ENCODE measurements around the gene NAT8L.

DNA sequence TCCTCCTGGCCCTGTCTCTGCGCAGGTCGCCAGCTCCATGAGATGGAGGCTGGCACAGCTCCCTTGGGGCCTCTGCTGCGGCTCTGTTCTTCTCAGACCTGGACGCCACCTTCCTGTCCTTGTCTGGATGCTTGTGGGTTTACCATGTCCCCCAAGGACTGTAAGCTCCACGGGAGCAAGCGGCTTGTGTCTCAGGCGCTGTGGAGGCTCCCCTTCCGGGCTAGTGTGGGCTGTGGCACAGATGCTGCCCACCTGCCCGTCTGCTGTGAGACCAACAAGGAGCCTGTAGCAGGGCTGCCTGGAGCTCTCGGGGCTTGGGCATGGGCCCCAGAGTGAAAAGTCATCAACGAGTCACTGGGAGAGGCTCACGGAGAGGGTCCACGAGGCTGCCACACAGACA, 25.2 kb downstream of the NAT8L start:
- TF ChIP-seq, protein P1, sequence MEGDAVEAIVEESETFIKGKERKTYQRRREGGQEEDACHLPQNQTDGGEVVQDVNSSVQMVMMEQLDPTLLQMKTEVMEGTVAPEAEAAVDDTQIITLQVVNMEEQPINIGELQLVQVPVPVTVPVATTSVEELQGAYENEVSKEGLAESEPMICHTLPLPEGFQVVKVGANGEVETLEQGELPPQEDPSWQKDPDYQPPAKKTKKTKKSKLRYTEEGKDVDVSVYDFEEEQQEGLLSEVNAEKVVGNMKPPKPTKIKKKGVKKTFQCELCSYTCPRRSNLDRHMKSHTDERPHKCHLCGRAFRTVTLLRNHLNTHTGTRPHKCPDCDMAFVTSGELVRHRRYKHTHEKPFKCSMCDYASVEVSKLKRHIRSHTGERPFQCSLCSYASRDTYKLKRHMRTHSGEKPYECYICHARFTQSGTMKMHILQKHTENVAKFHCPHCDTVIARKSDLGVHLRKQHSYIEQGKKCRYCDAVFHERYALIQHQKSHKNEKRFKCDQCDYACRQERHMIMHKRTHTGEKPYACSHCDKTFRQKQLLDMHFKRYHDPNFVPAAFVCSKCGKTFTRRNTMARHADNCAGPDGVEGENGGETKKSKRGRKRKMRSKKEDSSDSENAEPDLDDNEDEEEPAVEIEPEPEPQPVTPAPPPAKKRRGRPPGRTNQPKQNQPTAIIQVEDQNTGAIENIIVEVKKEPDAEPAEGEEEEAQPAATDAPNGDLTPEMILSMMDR (IDR thresholded peaks at IDR 0.05; ENCODE audit: extremely low read depth in 1 of 2, insufficient read depth in 1 of 2, low read depth in 1 of 2, low read length in 2 of 2): no peak
- TF ChIP-seq POLR2A (IDR thresholded peaks at IDR 0.05; ENCODE audit: low read depth, low read length) (no peak), MYC (IDR thresholded peaks at IDR 0.05; ENCODE audit: low read depth, low read length) (no peak)
- TF ChIP-seq, protein P2, sequence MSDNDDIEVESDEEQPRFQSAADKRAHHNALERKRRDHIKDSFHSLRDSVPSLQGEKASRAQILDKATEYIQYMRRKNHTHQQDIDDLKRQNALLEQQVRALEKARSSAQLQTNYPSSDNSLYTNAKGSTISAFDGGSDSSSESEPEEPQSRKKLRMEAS (IDR thresholded peaks at IDR 0.05; ENCODE audit: insufficient read depth, insufficient read length): no peak

All from endothelial cell of umbilical vein (primary cell).